ENCODE results near the gene IL6ST.
"Not testable (repeated sequence)": the region's sequence is repeated elsewhere in the genome, so short reads cannot be mapped to it uniquely, and the experiment has no call there.

Gene IL6ST

DNA sequence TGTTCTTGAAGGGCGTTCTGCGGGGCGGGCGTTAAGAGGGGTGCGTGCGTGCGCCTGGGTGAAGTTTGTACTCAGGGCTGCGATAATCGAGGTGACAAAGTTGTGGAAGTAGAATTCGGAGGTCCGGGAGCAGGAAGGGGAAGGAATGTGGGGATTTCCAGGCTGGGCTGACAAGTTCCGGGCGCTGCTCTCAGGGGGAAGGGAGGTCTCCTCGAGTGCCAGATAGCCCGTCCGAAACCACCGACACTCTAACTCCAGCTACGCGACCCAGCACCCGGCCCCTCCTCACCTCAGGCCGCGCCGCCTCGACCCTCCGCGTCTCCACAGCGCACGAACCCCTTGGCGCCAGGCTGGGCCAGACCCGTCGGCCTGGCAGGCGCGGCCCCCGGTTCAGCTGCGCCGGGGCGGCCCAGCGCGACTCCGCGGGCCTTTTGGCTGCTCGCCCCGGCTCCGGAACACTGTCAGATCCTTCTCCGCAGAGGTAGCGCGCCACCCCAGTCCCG lies at the start of gene IL6ST:
Gene IL6ST, minus strand, starts transcription at position 469 of the 503 bp plus-strand sequence. CDS start 18,685 bp downstream, outside the sequence.
- DNase-seq (ENCODE audit: low spot score), result peak; percentile 50

DNA sequence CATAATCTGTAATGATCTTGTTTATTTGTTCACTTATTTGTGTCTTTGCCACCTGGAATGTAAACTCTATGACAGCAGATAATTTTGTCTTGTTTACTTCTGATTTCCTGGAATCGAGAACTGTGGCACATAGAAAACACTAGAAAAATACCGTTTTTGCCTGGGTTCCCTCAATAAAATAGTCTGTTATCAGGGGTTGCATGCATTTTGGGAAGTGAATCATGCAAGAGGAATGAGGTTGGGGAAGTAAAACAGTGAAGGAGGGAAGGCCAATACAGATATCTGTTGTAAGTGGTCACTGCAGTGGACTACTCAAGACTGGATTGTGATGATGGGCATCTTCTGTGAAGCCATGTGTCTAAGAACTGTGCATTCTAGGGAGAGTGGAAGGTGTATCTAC lies 45.2 kb upstream of the IL6ST start:
- no peak for DNase-seq (ENCODE audit: low spot score)

DNA sequence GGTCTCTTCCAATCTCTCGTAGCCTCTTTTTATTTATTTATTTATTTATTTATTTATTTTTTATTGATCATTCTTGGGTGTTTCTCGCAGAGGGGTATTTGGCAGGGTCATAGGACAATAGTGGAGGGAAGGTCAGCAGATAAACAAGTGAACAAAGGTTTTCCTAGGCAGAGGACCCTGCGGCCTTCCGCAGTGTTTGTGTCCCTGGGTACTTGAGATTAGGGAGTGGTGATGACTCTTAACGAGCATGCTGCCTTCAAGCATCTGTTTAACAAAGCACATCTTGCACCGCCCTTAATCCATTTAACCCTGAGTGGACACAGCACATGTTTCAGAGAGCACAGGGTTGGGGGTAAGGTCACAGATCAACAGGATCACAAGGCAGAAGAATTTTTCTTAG lies 43.4 kb upstream of the IL6ST start:
- not testable (repeated sequence) for DNase-seq (ENCODE audit: low spot score)

DNA sequence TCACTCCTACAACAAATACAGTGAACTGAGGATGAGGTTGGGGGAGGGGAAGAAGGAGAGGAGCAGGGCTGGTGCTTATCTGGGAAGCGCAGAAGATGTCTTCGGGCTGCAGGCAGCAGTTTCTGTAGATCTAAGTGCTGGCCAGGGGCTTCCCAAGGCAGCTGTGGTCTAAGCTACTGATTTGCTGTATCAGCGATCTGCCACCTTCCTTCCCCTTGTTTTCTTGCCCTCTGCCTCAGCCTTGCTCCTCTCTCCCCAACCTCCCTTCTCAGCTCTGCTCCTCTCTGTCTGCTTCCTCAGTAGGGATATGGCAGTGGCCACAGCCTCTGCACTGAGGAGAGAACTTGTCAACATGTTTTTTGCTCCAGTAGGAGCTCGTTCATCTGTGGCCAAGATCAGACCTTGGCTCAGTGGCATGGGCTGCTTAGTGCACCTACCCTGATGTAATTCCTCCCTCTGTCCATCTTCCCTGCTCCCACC lies 42.8 kb upstream of the IL6ST start:
- DNase-seq (ENCODE audit: low spot score), result peak; percentile 83

DNA sequence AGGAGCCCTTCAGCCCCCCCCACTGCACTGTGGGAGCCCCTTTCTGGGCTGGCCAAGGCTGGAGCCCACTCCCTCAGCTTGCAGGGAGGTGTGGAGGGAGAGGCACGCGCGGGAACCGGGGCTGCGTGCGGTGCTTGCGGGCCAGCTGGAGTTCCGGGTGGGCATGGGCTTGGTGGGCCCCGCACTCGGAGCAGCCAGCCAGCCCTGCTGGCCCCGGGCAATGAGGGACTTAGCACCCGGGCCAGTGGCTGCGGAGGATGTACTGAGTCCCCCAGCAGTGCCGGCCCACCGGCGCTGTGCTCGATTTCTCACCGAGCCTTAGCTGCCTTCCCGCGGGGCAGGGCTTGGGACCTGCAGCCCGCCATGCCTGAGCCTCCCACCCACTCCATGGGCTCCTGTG lies 40.6 kb upstream of the IL6ST start:
- DNase-seq (ENCODE audit: low spot score), result not testable (repeated sequence)

DNA sequence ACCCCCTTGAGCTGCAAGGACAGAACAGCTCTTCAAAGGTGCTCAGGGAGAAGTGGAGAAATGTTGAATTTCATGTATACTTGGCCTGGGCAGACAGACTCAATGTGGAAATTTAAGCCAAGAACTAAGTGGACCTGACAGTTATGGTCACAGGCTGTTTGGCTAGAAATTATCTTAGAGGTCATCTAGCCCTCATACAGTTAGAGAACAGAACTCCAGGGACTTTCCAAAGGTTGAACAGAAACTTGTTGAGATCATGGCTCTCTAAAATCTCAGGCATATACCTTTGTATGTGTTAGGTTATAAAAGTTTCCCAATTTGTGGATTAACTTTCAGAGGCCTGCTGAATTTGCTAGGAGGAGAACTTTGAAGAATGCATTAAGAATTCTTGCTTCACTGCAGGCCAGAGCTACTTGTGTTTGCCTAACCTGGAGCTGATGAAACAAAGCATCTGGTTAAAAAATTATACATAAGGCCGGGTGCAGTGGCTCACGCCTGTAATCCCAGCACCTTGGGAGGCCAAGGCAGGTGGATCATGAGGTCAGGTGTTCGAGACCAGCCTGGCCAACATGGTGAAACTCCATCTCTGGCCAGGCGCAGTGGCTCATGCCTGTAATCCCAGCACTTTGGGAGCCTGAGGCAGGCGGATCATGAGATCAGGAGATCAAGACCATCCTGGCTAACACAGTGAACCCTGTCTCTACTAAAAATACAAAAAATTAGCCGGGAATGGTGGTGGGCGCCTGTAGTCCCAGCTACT lies 35.3 kb upstream of the IL6ST start:
- not testable (repeated sequence) for DNase-seq (ENCODE audit: low spot score)

DNA sequence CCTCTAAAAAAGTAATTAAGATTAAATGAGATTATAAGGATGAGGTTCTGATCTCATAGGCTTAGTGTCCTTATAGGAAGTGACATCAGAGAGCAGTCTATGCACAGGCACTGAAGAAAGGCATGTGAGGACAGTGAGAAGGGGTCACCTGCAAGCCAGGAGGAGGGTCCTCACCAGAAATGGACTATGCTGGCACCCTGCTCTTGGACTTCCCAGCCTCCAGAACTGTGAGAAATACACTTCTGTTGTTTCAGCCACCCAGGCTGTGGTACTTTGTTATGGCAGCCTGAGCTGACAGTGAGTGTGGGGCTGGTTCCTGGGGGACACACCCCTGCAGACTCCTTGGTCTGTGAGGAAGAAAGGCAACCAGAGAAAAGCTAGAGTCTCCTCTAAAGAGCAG lies 34.7 kb upstream of the IL6ST start:
- DNase-seq (ENCODE audit: low spot score), result no peak

DNA sequence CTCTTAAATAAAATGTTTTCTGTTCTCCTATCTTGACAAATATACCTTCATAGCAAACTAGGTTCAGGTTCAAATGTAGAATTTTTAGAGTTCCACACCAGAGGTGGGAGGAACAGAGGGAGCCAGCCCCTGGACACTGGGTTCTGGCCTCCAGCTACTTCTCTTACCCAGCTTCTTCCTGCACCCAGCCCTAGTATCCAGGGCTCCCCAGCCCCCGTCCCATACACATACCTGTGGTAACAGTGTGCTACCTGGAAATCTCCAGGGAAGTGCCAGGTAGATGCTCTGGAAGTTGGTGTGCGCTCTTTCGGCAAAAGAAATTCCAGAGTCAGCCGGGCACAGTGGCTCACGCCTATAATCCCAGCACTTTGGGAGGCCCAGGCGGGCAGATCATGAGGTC lies 33.9 kb upstream of the IL6ST start:
- DNase-seq (ENCODE audit: low spot score), result no peak

DNA sequence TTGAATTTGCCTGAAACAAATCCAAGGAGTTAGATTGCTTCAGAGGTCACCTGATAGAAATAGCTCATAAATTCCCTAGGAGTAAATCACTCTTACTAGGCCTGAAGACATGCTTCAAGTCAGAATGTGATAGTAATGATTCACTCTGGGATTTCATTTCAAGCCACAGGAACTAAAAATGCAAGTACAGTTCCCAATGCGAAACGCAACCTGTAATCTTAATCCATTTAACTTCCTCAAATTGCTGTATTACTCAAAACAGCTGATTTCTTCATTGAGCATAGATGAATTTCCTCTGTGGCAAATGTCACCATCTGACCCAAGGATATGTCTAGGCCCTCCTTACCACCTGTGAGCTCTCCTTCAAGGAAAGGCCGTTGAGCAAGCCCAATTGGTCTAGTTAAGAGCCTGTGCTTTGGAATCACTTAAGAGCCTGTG lies 32.1 kb upstream of the IL6ST start:
- DNase-seq (ENCODE audit: low spot score), result no peak

DNA sequence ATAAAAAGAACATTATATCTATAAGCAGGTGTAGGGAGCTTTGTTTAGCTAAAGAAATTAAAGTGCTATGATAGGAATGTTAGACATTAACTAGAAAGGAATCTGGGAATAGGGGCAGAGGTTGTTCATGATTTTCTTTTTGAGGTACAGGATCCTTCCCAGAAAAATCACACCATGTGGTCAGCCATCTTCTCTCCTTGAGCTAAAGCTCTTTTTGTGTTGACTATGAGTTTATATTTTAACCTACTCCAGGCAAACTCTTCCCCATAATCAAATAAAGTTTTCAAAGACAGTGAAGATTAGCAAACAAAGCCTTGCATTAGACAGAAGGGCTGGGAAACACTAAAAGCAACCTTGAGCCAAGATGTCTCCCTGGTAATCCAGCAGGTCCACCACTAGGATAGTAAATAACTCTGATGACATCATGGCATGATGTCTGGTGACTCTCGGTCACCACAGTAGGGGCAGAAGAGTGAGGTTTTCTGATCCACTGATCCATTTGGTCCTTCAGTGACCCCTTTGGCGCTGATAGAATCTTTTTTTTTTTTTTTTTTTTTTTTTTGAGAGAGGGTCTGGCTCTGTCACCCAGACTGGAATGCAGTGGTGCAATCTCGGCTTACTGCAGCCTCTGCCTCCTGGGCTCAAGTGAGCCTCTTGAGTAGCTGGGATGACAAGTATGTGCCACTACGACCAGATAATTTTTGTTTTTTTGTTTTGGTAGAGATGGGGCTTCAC lies 30.6 kb upstream of the IL6ST start:
- DNase-seq (ENCODE audit: low spot score), result no peak

DNA sequence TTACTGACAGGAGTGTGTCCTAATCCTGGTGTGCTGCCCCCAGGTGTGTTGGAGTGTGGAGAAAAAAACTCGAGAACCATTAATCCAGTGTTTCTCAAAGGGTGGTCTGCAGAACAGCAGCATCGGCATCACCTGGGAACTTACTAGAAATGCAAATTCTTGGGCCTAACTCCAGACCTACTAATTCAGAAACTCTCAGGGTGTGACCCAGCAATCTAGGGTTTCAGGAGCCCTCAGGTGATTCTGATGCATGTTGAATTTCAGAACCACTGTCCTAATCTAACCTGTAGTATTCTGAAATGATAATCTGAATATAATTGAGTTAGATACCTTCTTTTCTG lies 30.0 kb upstream of the IL6ST start:
- DNase-seq (ENCODE audit: low spot score), result no peak

DNA sequence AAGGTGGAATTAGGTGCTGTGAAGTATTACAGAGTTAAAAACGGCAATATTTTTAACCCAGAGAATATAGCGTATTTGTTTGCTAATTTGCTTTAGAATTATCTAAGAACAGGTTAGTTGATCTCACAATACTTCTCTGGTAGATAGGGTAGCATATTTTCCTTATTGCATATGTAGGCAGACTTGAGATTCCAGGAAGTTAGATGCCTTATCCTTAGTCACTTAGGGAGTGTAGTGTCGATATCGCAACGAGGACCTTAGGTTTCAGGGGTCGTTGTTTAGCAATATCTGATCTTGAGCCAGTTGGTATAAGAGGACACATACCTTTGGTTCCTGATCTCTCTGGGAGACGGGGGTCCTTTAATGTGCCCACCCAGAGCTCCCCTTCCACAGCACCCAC lies 28.5 kb upstream of the IL6ST start:
- DNase-seq (ENCODE audit: low spot score), result no peak

DNA sequence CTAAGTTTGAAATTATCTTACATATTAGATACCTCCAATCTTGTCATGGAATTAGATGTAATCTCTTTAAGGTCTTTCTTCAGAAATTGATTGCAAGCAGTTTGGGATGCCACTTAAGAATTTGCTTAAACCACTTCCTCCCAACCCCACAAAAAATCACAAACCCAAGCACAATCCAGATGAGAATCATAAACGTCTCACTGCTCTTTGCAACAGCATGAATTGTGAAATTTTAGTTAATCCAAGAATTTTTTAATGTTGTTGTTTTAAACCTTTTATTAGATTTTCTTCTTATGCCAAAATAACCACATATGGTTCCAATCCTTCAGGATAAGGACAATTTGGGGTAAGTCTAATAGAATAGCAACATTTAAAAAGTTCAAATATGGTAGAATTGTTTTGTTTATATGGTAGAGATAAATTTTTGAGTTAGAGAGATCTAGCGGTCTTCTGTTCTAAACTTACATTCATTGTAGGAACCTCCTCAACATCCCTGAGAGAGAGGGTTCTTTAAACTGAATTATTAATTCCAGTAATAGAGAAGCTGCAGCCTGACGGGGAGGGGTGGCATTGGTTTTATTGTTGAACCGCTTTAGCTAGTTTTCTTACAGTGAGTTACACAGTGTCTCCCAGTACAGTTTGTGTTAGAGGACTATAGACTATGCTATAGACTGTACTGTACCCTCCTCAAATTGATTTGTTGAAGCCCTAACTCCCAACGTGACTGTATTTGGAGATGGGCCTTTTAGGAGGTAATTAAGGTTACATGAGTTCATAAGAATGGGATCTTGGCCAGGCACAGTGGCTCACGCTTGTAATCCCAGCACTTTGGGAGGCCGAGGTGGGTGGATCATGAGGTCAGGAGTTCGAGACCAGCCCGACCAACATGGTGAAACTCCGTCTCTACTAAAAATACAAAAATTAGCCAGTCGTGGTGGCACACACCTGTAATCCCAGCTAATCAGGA lies 24.8 kb upstream of the IL6ST start:
- DNase-seq (ENCODE audit: low spot score), result no peak

DNA sequence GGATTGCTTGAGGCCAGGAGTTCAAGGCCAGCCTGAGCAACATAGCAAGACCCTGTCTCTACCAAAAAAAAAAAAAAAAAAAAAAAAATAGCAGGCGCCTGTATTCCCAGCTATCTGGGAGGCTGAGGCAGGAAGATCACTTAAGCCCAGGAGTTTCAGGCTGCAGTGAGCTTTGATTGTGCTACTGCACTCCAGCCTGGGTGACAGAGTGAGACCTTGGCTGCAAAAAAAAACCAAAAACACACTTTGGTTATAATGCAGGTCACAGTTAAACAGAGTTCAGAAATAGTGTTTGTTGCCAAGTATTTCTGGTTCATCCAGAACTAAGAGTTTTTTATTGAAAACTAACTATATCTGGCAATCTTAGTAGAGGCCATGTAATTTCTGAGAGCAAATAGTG lies 24.1 kb upstream of the IL6ST start:
- no peak for DNase-seq (ENCODE audit: low spot score)

DNA sequence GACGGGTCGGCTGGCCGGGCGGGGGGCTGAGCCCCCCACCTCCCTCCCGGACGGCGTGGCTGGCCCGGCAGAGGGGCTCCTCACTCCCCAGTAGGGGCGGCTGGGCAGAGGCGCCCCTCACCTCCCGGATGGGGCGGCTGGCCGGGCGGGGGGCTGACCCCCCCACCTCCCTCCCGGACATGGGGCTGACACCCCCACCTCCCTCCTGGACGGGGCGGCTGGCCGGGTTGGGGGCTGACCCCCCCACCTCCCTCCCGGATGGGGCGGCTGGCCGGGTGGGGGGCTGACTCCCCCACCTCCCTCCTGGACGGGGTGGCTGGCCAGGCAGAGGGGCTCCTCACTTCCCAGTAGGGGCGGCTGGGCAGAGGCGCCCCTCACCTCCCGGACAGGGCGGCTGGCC lies 19.9 kb upstream of the IL6ST start:
- DNase-seq (ENCODE audit: low spot score), result not testable (repeated sequence)

DNA sequence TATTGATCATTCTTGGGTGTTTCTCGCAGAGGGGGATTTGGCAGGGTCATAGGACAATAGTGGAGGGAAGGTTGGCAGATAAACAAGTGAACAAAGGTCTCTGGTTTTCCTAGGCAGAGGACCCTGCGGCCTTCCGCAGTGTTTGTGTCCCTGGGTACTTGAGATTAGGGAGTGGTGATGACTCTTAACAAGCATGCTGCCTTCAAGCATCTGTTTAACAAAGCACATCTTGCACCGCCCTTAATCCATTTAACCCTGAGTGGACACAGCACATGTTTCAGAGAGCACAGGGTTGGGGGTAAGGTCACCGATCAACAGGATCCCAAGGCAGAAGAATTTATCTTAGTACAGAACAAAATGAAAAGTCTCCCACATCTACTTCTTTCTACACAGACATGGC lies 19.2 kb upstream of the IL6ST start:
- not testable (repeated sequence) for DNase-seq (ENCODE audit: low spot score)

DNA sequence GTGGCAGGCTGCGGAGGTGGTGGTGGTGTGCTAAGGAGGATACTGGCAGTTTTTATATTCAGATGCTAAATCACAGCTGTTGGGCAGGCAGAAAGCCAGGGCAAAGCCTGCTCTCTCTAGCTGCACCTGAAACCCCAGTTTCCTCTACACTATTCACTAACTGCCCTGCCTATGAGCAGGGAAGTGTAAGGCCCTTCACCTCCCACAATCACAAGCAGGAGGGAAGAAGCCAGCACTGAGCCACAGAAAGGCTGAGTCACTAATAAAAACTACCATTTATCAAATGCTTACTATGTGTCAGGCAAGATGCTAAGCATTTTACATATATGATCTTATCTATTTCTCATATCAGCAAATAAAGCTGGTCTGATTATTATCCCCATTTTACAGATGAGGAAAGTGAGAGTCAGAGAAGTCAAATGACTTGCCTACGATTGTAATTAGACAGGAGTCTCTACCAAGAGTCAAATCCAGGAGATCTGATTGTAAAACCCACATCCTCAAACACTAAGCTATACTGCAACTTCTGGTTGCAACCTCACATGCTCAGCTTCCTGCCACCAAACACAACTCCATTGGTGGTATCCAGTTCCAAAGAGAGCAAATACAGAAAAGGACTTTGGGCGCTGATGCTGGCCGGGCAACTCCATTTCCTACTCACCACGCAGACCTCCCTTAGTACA lies 17.7 kb upstream of the IL6ST start:
- no peak for DNase-seq (ENCODE audit: low spot score)

DNA sequence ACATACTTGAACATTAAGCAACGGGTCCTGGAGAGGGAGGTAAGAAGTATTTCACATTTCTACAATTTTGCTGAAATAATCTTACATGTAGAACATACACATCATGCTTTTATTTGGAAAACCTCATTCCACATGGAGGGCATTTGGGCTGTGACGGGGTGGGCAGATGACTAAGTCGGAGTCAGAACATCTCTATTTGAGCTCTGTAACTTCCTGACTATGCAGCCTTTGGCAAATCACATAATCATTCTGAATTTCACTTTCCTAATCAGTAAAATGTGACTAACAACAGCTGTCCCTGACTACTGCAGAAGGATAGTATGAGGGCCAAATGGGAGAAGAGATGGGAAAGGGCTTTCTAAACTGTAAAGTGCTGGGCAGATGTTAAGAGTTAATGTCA lies 17.1 kb upstream of the IL6ST start:
- DNase-seq (ENCODE audit: low spot score), result no peak

DNA sequence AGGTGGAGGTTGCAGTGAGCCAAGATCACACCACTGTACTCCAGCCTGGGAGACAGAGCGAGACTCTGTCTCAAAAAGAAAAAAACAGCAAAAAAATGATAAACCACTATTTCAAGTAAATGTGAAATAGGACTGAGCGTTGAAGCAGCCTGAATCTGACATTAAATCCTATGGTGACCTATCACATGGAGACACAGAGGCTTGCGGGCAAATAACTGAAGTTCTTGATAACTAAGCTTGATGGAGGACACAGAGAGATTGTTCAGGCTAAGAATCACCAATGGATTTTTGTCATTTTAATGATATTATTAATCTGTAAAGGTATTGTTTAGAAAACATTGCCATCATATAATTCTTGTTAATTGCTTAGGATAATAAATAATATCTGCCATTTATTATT lies 15.7 kb upstream of the IL6ST start:
- no peak for DNase-seq (ENCODE audit: low spot score)

DNA sequence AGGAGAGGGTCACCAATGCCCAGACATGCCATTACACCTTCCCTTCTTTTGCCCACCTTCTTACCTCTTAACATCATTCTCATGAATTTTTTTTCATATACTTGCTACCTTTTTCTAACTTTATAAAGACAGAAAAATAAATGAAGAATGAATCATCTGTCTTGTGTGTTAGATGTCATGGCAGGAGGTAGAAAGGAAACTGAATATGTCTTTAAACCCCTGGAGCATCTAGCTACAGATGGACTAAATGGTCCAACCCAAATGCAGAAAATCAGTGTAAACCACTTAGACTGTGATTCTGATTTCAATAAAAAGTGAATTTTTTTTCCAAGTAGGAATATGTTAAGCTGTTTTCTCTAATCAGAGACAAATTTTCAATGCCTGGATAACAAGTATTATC lies 11.8 kb upstream of the IL6ST start:
- DNase-seq (ENCODE audit: low spot score), result no peak

DNA sequence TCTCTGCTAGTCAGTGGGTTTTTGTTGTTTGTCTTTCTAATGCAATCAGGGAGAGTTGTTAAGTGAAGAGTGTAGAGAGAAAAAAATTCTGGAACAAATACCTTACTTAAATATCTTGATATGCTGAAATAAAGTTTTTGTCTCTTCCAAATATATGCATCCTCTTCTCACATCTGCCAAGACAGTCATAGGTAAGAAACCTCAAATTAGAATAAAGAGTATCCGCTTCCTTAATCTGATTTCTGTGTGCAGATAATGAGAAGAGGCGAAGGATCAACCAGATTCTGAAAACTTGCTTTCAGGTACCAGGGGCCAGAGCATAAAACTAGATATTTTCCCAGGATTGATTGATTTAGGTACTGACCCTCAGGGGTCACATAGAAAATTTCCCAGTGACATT lies 11.3 kb upstream of the IL6ST start:
- no peak for DNase-seq (ENCODE audit: low spot score)

DNA sequence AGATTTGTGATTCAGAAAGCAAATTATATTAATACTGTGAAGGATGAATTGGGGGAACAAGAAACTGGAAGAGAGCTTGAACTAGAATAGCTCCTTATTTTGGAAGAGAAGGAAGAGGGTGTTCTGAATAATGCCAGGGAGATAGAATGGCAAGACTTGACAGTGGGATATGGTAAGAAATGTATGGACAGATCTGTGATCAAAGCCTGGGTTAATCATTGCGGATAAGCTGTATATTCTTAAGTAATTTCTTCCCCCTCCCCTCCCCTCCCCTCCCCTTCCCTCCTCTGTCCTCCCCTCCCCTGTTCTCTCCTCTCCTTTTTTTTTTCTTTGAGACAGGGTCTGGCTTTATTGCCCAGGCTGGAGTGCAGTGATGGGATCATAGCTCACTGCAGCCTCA lies 10.1 kb upstream of the IL6ST start:
- DNase-seq (ENCODE audit: low spot score), result no peak

All from hematopoietic multipotent progenitor cell treated with erythropoietin and hydrocortisone succinate and interleukin-3 and kit ligand, for 15 days (in vitro differentiated cells).